ENCODE data around the gene CAPN2. TPM values are rescaled to one million over a fixed set of nuclear protein-coding genes. Genes with fewer than 3 reads are reported as not detected.

Gene CAPN2
- total RNA-seq, 3 donors from 2014 or later (not counting 1 experiment from before 2014, with no cell fraction given), result 228 to 275 (median 236) TPM

GRCh38 chr1:223730479-223731132, 18.3 kb downstream of the CAPN2 start:
- intact Hi-C loops (cut with micrococcal nuclease), result no loop called here
- no peak for ATAC-seq

GRCh38 chr1:223731133-223731770, 18.9 kb downstream of the CAPN2 start:
- Mint-ChIP-seq H3K4me3 (no peak overlapping the region), H3K4me1 (peaks cover 62 to 77% of the 10 kb centered on the region in 2 donors), H3K9me3 (no peaks in the 10 kb centered on the region), H3K27me3 (ENCODE audit: low read depth in 2 of 2) (no peaks in the 10 kb centered on the region), H3K27ac (peak overlapping the region; percentile 63 to 99), H3K36me3 (no peaks in the 10 kb centered on the region)
- H3K9me3 ChIP-seq (ENCODE audit: control insufficient read depth, insufficient read depth, low read length), result no peaks in the 10 kb centered on the region
- peaks cover 25% of the 10 kb centered on the region for H3K36me3 ChIP-seq (ENCODE audit: control insufficient read depth, insufficient read depth, low read length)
- H3K27me3 ChIP-seq (ENCODE audit: control insufficient read depth, insufficient read depth, low read length), result no peaks in the 10 kb centered on the region
- H3K27ac ChIP-seq (ENCODE audit: low read length), result no peak overlapping the region
- TF ChIP-seq CTCF (IDR thresholded peaks at IDR 0.05), result no peak
- peaks cover 19% of the 10 kb centered on the region for H3K4me1 ChIP-seq (ENCODE audit: control insufficient read depth, insufficient read depth, low read length)
- ATAC-seq (no peak), DNase-seq (no peak)
- WGBS (ENCODE audit: insufficient coverage), result 95% methylated on average over 13 of the region's 13 CpGs
- no peak overlapping the region for H3K4me3 ChIP-seq (ENCODE audit: low read length)
- intact Hi-C loops (cut with micrococcal nuclease), result no loop called here

More at GRCh38 chr1:223730479-223731132, 18.3 kb downstream of the CAPN2 start:
- H3K4me3 Mint-ChIP-seq, result no peak overlapping the region
- no peak for DNase-seq
- H3K27ac ChIP-seq (ENCODE audit: low read length), result no peak overlapping the region
- H3K27me3 ChIP-seq (ENCODE audit: control insufficient read depth, insufficient read depth, low read length), result no peaks in the 10 kb centered on the region
- peaks cover 25% of the 10 kb centered on the region for H3K4me1 ChIP-seq (ENCODE audit: control insufficient read depth, insufficient read depth, low read length)
- no peaks in the 10 kb centered on the region for H3K36me3 Mint-ChIP-seq
- WGBS (ENCODE audit: insufficient coverage), result 95% methylated on average over 4 of the region's 4 CpGs
- no peaks in the 10 kb centered on the region for H3K27me3 Mint-ChIP-seq (ENCODE audit: low read depth in 2 of 2)
- no peak for TF ChIP-seq CTCF (IDR thresholded peaks at IDR 0.05)
- no peaks in the 10 kb centered on the region for H3K9me3 ChIP-seq (ENCODE audit: control insufficient read depth, insufficient read depth, low read length)
- H3K4me1 Mint-ChIP-seq, result peaks cover 68 to 79% of the 10 kb centered on the region in 2 donors
- H3K36me3 ChIP-seq (ENCODE audit: control insufficient read depth, insufficient read depth, low read length), result peaks cover 25% of the 10 kb centered on the region
- H3K27ac Mint-ChIP-seq, result peak overlapping the region; percentile 63 to 99
- H3K4me3 ChIP-seq (ENCODE audit: low read length), result no peak overlapping the region
- H3K9me3 Mint-ChIP-seq, result no peaks in the 10 kb centered on the region

- H3K4me1 Mint-ChIP-seq, result peaks cover 43 to 62% of the 10 kb centered on the region in 2 donors
- no peaks in the 10 kb centered on the region for H3K36me3 Mint-ChIP-seq
- DNase-seq (no peak), ATAC-seq (no peak)
- H3K27ac ChIP-seq (ENCODE audit: low read length), result no peak overlapping the region
- no peaks in the 10 kb centered on the region for H3K4me1 ChIP-seq (ENCODE audit: control insufficient read depth, insufficient read depth, low read length)
- peak overlapping the region; percentile 63 to 99 for H3K27ac Mint-ChIP-seq
- no peaks in the 10 kb centered on the region for H3K27me3 Mint-ChIP-seq (ENCODE audit: low read depth in 2 of 2)
- no peaks in the 10 kb centered on the region for H3K27me3 ChIP-seq (ENCODE audit: control insufficient read depth, insufficient read depth, low read length)
- no peak overlapping the region for H3K4me3 ChIP-seq (ENCODE audit: low read length)
- no peak overlapping the region for H3K4me3 Mint-ChIP-seq
- H3K36me3 ChIP-seq (ENCODE audit: control insufficient read depth, insufficient read depth, low read length), result peaks cover 22% of the 10 kb centered on the region
- no peak for TF ChIP-seq CTCF (IDR thresholded peaks at IDR 0.05)
- H3K9me3 Mint-ChIP-seq, result no peaks in the 10 kb centered on the region
- 95% methylated on average over 4 of the region's 6 CpGs for WGBS (ENCODE audit: insufficient coverage)
- intact Hi-C loops (cut with micrococcal nuclease), result no loop called here
- no peaks in the 10 kb centered on the region for H3K9me3 ChIP-seq (ENCODE audit: control insufficient read depth, insufficient read depth, low read length)
These were observed 20.9 kb downstream of the CAPN2 start for GRCh38 chr1:223732993-223733798.

Measured in natural killer cell (primary cell).